GM06990 (cell line): Measurements from ENCODE around the gene MEOX2.

Experiments used
- DNase-seq: peaks from one replicate; pipeline ENCODE4 v3.0.0-alpha.2; 2011; ENCODE audit not compliant: insufficient read length; ENCODE audit errors: extremely low read depth
- H3K27me3 ChIP-seq: replicated peaks from 2 replicates; pipeline ENCODE4 v1.6.0; 2011; ENCODE audit warnings: low read length; ENCODE audit not compliant: control insufficient read depth, insufficient read depth
- H3K36me3 ChIP-seq: 2 replicates; pipeline ENCODE4 v1.5.1; 2011; ENCODE audit warnings: low read length; ENCODE audit not compliant: control insufficient read depth, insufficient read depth
- H3K4me3 ChIP-seq: replicated peaks from 2 replicates; pipeline ENCODE4 v1.5.1; 2011; ENCODE audit warnings: low read depth, mild to moderate bottlenecking, control low read depth, low read length
- TF ChIP-seq, protein P1 (sequence below): IDR thresholded peaks from 2 replicates; pipeline ENCODE4 v1.5.1; 2011; ENCODE audit warnings: low read length, control low read depth, mild to moderate bottlenecking, inconsistent platforms; ENCODE audit not compliant: insufficient read depth, poor library complexity, severe bottlenecking

MEOX2 gene

DNA sequence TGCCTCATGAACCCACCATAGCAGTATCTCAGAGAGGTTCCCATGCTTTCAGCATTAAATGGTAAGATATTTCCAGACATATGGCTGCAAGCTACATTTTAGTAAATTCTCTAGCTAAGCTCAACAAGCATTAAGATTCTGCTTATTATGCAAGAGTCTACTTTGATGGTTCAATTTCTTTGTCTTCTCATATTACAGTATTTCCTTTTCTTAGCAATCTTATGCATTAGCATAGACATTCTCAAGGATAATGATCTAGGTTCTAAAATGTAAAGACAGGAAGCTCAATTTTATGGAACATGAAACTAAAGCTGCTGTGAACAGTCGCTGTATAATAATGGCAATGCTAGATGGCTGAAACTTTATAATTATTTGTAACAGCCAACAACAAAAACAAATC is 39.2 kb downstream of the MEOX2 start:
- no peak for DNase-seq
- H3K36me3 ChIP-seq, result no peaks in the 10 kb centered on the region
- no peak overlapping the region for H3K4me3 ChIP-seq
- no peaks in the 10 kb centered on the region for H3K27me3 ChIP-seq
- TF ChIP-seq, protein P1, sequence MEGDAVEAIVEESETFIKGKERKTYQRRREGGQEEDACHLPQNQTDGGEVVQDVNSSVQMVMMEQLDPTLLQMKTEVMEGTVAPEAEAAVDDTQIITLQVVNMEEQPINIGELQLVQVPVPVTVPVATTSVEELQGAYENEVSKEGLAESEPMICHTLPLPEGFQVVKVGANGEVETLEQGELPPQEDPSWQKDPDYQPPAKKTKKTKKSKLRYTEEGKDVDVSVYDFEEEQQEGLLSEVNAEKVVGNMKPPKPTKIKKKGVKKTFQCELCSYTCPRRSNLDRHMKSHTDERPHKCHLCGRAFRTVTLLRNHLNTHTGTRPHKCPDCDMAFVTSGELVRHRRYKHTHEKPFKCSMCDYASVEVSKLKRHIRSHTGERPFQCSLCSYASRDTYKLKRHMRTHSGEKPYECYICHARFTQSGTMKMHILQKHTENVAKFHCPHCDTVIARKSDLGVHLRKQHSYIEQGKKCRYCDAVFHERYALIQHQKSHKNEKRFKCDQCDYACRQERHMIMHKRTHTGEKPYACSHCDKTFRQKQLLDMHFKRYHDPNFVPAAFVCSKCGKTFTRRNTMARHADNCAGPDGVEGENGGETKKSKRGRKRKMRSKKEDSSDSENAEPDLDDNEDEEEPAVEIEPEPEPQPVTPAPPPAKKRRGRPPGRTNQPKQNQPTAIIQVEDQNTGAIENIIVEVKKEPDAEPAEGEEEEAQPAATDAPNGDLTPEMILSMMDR, result no peak

DNA sequence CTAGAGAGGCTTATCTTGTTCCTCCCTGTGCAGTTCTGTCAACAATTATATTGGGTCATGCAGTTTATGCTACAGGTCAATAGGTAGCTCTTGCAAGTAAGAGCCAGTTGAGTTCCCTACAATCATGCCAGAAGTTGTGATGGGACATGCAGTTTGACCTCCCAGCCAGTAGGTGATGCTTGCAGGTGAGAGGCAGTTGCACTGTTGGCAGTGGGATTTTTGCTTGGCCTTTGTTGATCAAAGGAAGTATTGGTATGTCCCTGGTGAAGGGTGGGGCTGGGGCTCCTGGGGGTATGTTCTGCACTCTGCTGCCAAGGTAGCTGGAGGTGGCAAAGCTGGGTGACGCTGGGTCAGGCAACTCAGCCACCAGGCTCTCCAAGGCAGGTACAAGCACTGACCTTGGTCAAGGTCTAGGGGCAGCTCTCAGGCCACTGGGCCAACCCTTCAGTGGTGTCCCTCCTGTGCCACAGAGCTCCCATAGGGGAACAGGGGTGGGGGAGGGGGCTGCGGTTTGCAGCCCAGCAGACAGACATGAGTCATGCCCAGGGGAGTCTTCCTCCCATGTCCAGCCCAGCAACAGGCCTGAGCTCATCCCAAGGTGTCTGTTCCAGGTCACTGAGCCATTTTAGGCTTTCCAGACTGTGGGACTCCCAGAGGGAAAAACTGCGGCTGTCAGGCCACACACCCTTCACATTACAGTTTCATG is 43.3 kb downstream of the MEOX2 start:
- no peak for DNase-seq
- no peaks in the 10 kb centered on the region for H3K36me3 ChIP-seq
- H3K4me3 ChIP-seq, result no peak overlapping the region
- no peaks in the 10 kb centered on the region for H3K27me3 ChIP-seq
- TF ChIP-seq, protein P1, result no peak

DNA sequence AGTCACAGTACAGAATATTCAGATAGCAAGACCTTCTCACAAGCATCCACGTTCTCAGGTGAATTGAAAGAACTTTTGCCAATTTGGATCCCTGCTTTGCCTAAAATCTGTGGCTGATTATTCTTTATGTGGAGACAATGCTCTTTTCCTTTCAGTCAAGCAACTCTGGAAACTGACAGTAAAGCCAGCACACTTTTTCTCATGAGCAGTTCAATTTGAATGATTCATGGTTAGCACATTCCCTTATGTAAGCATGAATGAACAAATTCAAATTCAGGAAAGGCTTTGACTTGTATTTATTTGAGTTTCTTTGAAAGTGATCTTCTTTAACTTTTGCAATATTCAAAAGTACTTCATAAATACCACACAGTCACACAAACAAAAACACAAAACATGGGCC is 57.6 kb downstream of the MEOX2 start:
- H3K36me3 ChIP-seq, result no peaks in the 10 kb centered on the region
- H3K4me3 ChIP-seq, result no peak overlapping the region
- TF ChIP-seq, protein P1, result no peak
- DNase-seq, result no peak
- H3K27me3 ChIP-seq, result no peaks in the 10 kb centered on the region

DNA sequence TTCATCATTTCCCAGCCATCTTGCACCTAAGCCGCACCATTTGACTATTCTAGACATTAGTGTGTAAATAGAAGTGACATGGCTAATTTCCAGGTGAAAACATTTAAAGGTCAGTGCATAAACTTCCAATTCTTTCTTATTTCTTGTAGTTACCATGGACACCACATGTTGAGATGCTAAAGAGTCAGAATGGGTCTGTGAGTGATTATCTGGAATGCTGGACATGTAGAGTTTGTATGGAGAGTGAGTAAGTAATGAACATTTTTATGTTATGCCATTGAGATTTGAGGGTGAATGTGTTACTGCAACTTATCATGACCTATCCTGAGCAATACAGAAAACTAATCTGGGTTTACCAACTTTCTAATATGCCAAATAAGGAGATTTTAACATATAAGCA is 60.4 kb downstream of the MEOX2 start:
- TF ChIP-seq, protein P1, result no peak
- no peaks in the 10 kb centered on the region for H3K27me3 ChIP-seq
- no peak for DNase-seq
- no peaks in the 10 kb centered on the region for H3K36me3 ChIP-seq
- H3K4me3 ChIP-seq, result no peak overlapping the region

DNA sequence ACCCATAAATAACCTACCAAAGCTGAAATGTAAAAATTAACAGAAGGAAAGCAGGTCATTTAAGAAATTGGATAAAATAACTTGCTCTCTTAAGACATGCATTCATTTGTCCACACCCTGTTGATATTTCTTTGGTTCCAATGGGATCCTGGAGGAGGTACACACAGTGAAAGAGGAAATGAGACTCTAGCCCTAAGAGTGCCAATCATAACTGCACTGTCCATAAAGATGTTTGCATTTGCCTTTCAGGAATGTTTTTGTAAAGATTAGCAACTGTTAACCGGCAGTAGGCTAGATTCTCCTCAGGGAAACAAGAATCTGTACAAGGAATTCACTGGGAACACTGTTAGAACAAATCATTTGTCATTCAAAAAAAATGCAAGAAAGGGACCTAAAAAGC is 61.0 kb downstream of the MEOX2 start:
- H3K4me3 ChIP-seq, result no peak overlapping the region
- TF ChIP-seq, protein P1, result no peak
- H3K27me3 ChIP-seq, result no peaks in the 10 kb centered on the region
- no peak for DNase-seq
- no peaks in the 10 kb centered on the region for H3K36me3 ChIP-seq

DNA sequence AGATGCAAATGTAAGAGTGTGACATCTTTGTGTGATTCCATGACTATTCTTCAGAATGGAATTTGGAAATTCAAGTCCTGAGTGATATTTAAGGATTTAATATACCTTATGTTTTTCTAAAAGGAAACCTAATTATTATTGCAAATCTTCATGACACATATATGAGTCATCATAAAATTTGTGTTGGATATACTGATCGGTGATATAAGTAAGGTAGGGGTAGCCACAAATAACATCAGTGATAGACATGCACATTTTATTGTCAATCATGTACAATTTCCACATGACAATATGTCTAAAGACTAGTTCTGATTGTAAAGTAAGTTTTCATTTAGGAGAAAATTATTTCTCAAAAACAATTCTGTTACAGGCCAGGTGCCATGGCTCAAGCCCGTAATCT is 65.0 kb downstream of the MEOX2 start:
- Histone ChIP-seq H3K27me3 (no peaks in the 10 kb centered on the region), H3K36me3 (no peaks in the 10 kb centered on the region), H3K4me3 (no peak overlapping the region)
- TF ChIP-seq, protein P1, result no peak
- no peak for DNase-seq
